ENCODE measurements around the gene ENAM.

ENAM gene

GRCh38 chr4:70687392-70687791 lies 58.8 kb downstream of the ENAM start:
- peak overlapping the region; percentile 90 for H3K9ac ChIP-seq (ENCODE audit: low read depth, low read length, poor library complexity, severe bottlenecking)
- no peaks in the 10 kb centered on the region for H3K27me3 ChIP-seq (ENCODE audit: insufficient read depth, low read length, poor library complexity, severe bottlenecking)
- TF ChIP-seq EZH2phosphoT487 (IDR thresholded peaks at IDR 0.05; ENCODE audit: borderline replicate concordance) = no peak
- TF ChIP-seq, protein P1, sequence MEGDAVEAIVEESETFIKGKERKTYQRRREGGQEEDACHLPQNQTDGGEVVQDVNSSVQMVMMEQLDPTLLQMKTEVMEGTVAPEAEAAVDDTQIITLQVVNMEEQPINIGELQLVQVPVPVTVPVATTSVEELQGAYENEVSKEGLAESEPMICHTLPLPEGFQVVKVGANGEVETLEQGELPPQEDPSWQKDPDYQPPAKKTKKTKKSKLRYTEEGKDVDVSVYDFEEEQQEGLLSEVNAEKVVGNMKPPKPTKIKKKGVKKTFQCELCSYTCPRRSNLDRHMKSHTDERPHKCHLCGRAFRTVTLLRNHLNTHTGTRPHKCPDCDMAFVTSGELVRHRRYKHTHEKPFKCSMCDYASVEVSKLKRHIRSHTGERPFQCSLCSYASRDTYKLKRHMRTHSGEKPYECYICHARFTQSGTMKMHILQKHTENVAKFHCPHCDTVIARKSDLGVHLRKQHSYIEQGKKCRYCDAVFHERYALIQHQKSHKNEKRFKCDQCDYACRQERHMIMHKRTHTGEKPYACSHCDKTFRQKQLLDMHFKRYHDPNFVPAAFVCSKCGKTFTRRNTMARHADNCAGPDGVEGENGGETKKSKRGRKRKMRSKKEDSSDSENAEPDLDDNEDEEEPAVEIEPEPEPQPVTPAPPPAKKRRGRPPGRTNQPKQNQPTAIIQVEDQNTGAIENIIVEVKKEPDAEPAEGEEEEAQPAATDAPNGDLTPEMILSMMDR (conservative IDR thresholded peaks at IDR 0.05; ENCODE audit: low read length) = no peak
- peaks cover 23% of the 10 kb centered on the region for H4K20me1 ChIP-seq (ENCODE audit: insufficient read depth, low read length, poor library complexity, severe bottlenecking)
- H3K4me3 ChIP-seq (ENCODE audit: low read length, poor library complexity, severe bottlenecking) = peak overlapping the region; percentile 90
- no peaks in the 10 kb centered on the region for H3F3A ChIP-seq (ENCODE audit: low read depth)
- H2AFZ ChIP-seq (ENCODE audit: low read length) = peak overlapping the region; percentile 97
- H3K4me1 ChIP-seq (ENCODE audit: insufficient read depth, low read length, poor library complexity, severe bottlenecking) = peaks cover 29% of the 10 kb centered on the region
- no peaks in the 10 kb centered on the region for H3K9me3 ChIP-seq (ENCODE audit: insufficient read depth, low read depth, low read length)
- H3K4me2 ChIP-seq (ENCODE audit: low read depth, low read length, poor library complexity, severe bottlenecking) = peak overlapping the region; percentile 87
- H3K9me2 ChIP-seq (replicated peaks; ENCODE audit: low read depth, low read length) = no peaks in the 10 kb centered on the region
- H3K79me2 ChIP-seq (ENCODE audit: insufficient read depth, low read length) = peaks cover 45% of the 10 kb centered on the region
- H3K36me3 ChIP-seq (ENCODE audit: insufficient read depth, low read length) = no peaks in the 10 kb centered on the region

DNA sequence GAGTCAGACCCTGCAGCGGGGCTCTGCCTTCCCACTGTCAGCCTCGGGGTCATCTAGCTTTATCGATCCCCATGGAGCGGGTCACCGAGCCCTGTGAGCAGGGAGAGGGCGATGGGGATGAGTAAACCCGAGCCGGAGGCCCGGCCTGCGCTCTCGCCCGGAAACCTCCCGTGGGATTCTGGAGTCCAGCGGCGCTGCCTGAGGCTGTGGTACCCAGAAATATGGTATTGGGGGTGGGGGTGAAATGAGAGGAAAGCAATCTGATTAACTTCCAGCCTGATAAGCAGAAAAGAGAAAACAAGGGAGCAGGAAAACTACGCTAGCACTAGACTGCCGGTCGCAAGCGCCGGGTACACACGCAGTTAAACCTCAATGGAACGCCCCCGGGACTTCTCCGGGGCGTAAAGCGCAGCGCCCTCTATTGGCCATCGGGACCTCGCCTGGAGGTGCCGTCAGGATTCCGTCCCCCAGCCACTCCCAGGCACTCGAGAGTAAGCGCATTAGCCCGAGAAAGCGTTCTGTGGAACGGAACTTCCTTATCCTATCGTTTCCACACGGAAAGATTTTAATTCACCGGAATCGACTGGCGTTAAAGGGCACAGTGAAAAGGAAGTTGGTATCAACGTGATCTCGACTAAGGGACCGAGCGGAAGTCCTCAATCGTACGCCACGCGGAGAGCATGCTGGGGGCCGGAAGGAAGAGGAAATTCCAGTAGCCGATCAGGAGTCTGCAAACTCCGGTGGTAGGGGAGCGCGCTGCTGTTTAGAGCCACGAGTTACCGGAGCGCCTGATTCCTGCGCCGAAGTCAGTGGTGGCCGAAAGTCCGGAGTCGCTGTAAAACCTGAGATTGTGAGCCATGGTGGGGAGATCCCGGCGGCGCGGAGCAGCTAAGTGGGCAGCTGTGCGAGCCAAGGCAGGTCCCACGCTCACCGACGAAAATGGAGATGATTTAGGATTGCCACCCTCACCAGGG lies 59.6 kb downstream of the ENAM start, which contains the start of gene UTP3:
TSS of gene UTP3 (plus strand) at position 712 of the 974 bp plus-strand sequence. CDS start at position 858, 146 bp downstream.
- Histone ChIP-seq H3K79me2 (ENCODE audit: insufficient read depth, low read length) (peaks cover 45% of the 10 kb centered on the region), H3K36me3 (ENCODE audit: insufficient read depth, low read length) (no peaks in the 10 kb centered on the region), H2AFZ (ENCODE audit: low read length) (peak within 1 kb of the TSS; percentile 97), H3K4me3 (ENCODE audit: low read length, poor library complexity, severe bottlenecking) (peak within 1 kb of the TSS; percentile 90), H3K9me3 (ENCODE audit: insufficient read depth, low read depth, low read length) (no peaks in the 10 kb centered on the region), H3F3A (ENCODE audit: low read depth) (no peaks in the 10 kb centered on the region), H4K20me1 (ENCODE audit: insufficient read depth, low read length, poor library complexity, severe bottlenecking) (peaks cover 23% of the 10 kb centered on the region), H3K27me3 (ENCODE audit: insufficient read depth, low read length, poor library complexity, severe bottlenecking) (no peaks in the 10 kb centered on the region), H3K9me2 (replicated peaks; ENCODE audit: low read depth, low read length) (no peaks in the 10 kb centered on the region), H3K9ac (ENCODE audit: low read depth, low read length, poor library complexity, severe bottlenecking) (peak within 1 kb of the TSS; percentile 90), H3K4me1 (ENCODE audit: insufficient read depth, low read length, poor library complexity, severe bottlenecking) (peaks cover 29% of the 10 kb centered on the region), H3K4me2 (ENCODE audit: low read depth, low read length, poor library complexity, severe bottlenecking) (peak within 1 kb of the TSS; percentile 87)
- no peak for TF ChIP-seq EZH2phosphoT487 (IDR thresholded peaks at IDR 0.05; ENCODE audit: borderline replicate concordance)
- TF ChIP-seq, protein P1 (conservative IDR thresholded peaks at IDR 0.05; ENCODE audit: low read length) = peak; percentile 96

DNA sequence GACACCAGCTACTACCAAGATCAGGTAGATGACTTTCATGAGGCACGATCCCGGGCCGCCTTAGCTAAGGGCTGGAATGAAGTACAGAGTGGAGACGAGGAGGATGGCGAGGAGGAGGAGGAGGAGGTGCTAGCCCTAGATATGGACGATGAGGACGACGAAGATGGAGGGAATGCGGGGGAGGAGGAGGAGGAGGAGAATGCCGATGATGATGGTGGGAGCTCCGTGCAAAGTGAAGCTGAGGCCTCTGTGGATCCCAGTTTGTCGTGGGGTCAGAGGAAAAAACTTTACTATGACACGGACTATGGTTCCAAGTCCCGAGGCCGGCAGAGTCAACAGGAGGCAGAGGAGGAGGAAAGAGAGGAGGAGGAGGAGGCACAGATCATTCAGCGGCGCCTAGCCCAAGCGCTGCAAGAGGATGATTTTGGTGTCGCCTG lies 60.3 kb downstream of the ENAM start:
- peak overlapping the region; percentile 87 for H3K4me2 ChIP-seq (ENCODE audit: low read depth, low read length, poor library complexity, severe bottlenecking)
- H3K27me3 ChIP-seq (ENCODE audit: insufficient read depth, low read length, poor library complexity, severe bottlenecking) = no peaks in the 10 kb centered on the region
- H3K4me1 ChIP-seq (ENCODE audit: insufficient read depth, low read length, poor library complexity, severe bottlenecking) = peaks cover 29% of the 10 kb centered on the region
- no peaks in the 10 kb centered on the region for H3F3A ChIP-seq (ENCODE audit: low read depth)
- H4K20me1 ChIP-seq (ENCODE audit: insufficient read depth, low read length, poor library complexity, severe bottlenecking) = peaks cover 23% of the 10 kb centered on the region
- no peak for TF ChIP-seq EZH2phosphoT487 (IDR thresholded peaks at IDR 0.05; ENCODE audit: borderline replicate concordance)
- TF ChIP-seq, protein P1 (conservative IDR thresholded peaks at IDR 0.05; ENCODE audit: low read length) = no peak
- no peaks in the 10 kb centered on the region for H3K36me3 ChIP-seq (ENCODE audit: insufficient read depth, low read length)
- peak overlapping the region; percentile 97 for H2AFZ ChIP-seq (ENCODE audit: low read length)
- H3K9ac ChIP-seq (ENCODE audit: low read depth, low read length, poor library complexity, severe bottlenecking) = peak overlapping the region; percentile 90
- no peaks in the 10 kb centered on the region for H3K9me3 ChIP-seq (ENCODE audit: insufficient read depth, low read depth, low read length)
- H3K4me3 ChIP-seq (ENCODE audit: low read length, poor library complexity, severe bottlenecking) = peak overlapping the region; percentile 90
- peaks cover 45% of the 10 kb centered on the region for H3K79me2 ChIP-seq (ENCODE audit: insufficient read depth, low read length)
- H3K9me2 ChIP-seq (replicated peaks; ENCODE audit: low read depth, low read length) = no peaks in the 10 kb centered on the region
